Measurements from ENCODE around the gene BACH2.

The BACH2 gene

GRCh38 chr6:89999945-90000825 lies 296.5 kb downstream of the BACH2 start:
- H3K36me3 ChIP-seq (ENCODE audit: control insufficient read depth, insufficient read depth, low read length) = no peaks in the 10 kb centered on the region
- H3K4me1 ChIP-seq (ENCODE audit: control insufficient read depth, insufficient read depth, low read length) = no peaks in the 10 kb centered on the region
- no peaks in the 10 kb centered on the region for H3K9me3 ChIP-seq (ENCODE audit: control insufficient read depth, insufficient read depth, low read depth, low read length)
- H3K27me3 ChIP-seq (ENCODE audit: control insufficient read depth, insufficient read depth, low read length) = no peaks in the 10 kb centered on the region
- no peak overlapping the region for H3K4me3 ChIP-seq (ENCODE audit: low read depth, low read length)
- H3K9ac ChIP-seq (ENCODE audit: low read length) = no peak overlapping the region
- H3K27ac ChIP-seq (ENCODE audit: low read depth, low read length) = no peak overlapping the region

- Histone ChIP-seq H3K9ac (ENCODE audit: low read length) (no peak overlapping the region), H3K27me3 (ENCODE audit: control insufficient read depth, insufficient read depth, low read length) (no peaks in the 10 kb centered on the region), H3K4me3 (ENCODE audit: low read depth, low read length) (no peak overlapping the region), H3K36me3 (ENCODE audit: control insufficient read depth, insufficient read depth, low read length) (no peaks in the 10 kb centered on the region), H3K27ac (ENCODE audit: low read depth, low read length) (no peak overlapping the region), H3K9me3 (ENCODE audit: control insufficient read depth, insufficient read depth, low read depth, low read length) (no peaks in the 10 kb centered on the region), H3K4me1 (ENCODE audit: control insufficient read depth, insufficient read depth, low read length) (no peaks in the 10 kb centered on the region)
These were observed 297.5 kb downstream of the BACH2 start for GRCh38 chr6:89999154-89999553.

- Histone ChIP-seq H3K9me3 (ENCODE audit: control insufficient read depth, insufficient read depth, low read depth, low read length) (no peaks in the 10 kb centered on the region), H3K4me1 (ENCODE audit: control insufficient read depth, insufficient read depth, low read length) (no peaks in the 10 kb centered on the region), H3K4me3 (ENCODE audit: low read depth, low read length) (no peak overlapping the region), H3K27me3 (ENCODE audit: control insufficient read depth, insufficient read depth, low read length) (no peaks in the 10 kb centered on the region), H3K9ac (ENCODE audit: low read length) (no peak overlapping the region), H3K36me3 (ENCODE audit: control insufficient read depth, insufficient read depth, low read length) (no peaks in the 10 kb centered on the region), H3K27ac (ENCODE audit: low read depth, low read length) (no peak overlapping the region)
These were observed 298.9 kb downstream of the BACH2 start for GRCh38 chr6:89997456-89998445.

- no peak overlapping the region for H3K27ac ChIP-seq (ENCODE audit: low read depth, low read length)
- no peak overlapping the region for H3K9ac ChIP-seq (ENCODE audit: low read length)
- H3K36me3 ChIP-seq (ENCODE audit: control insufficient read depth, insufficient read depth, low read length) = no peaks in the 10 kb centered on the region
These were observed 303.2 kb downstream of the BACH2 start for GRCh38 chr6:89993411-89993810.

GRCh38 chr6:89992818-89993217 lies 303.8 kb downstream of the BACH2 start:
- Histone ChIP-seq H3K9me3 (ENCODE audit: control insufficient read depth, insufficient read depth, low read depth, low read length) (no peaks in the 10 kb centered on the region), H3K27me3 (ENCODE audit: control insufficient read depth, insufficient read depth, low read length) (no peaks in the 10 kb centered on the region), H3K4me1 (ENCODE audit: control insufficient read depth, insufficient read depth, low read length) (no peaks in the 10 kb centered on the region), H3K36me3 (ENCODE audit: control insufficient read depth, insufficient read depth, low read length) (no peaks in the 10 kb centered on the region), H3K27ac (ENCODE audit: low read depth, low read length) (no peak overlapping the region), H3K4me3 (ENCODE audit: low read depth, low read length) (no peak overlapping the region), H3K9ac (ENCODE audit: low read length) (no peak overlapping the region)

More at GRCh38 chr6:89993411-89993810, 303.2 kb downstream of the BACH2 start:
- no peaks in the 10 kb centered on the region for H3K27me3 ChIP-seq (ENCODE audit: control insufficient read depth, insufficient read depth, low read length)
- H3K4me1 ChIP-seq (ENCODE audit: control insufficient read depth, insufficient read depth, low read length) = no peaks in the 10 kb centered on the region
- no peak overlapping the region for H3K4me3 ChIP-seq (ENCODE audit: low read depth, low read length)
- no peaks in the 10 kb centered on the region for H3K9me3 ChIP-seq (ENCODE audit: control insufficient read depth, insufficient read depth, low read depth, low read length)

GRCh38 chr6:89989742-89990141 lies 306.9 kb downstream of the BACH2 start:
- H3K4me1 ChIP-seq (ENCODE audit: control insufficient read depth, insufficient read depth, low read length) = no peaks in the 10 kb centered on the region; the same call in 1 of the 2 replicates
- H3K4me3 ChIP-seq (ENCODE audit: low read depth, low read length) = no peak overlapping the region
- H3K9ac ChIP-seq (ENCODE audit: low read length) = no peak overlapping the region
- H3K27me3 ChIP-seq (ENCODE audit: control insufficient read depth, insufficient read depth, low read length) = no peaks in the 10 kb centered on the region
- H3K27ac ChIP-seq (ENCODE audit: low read depth, low read length) = no peak overlapping the region
- H3K36me3 ChIP-seq (ENCODE audit: control insufficient read depth, insufficient read depth, low read length) = no peaks in the 10 kb centered on the region
- no peaks in the 10 kb centered on the region for H3K9me3 ChIP-seq (ENCODE audit: control insufficient read depth, insufficient read depth, low read depth, low read length)

GRCh38 chr6:89987830-89988229 lies 308.8 kb downstream of the BACH2 start:
- Histone ChIP-seq H3K27ac (ENCODE audit: low read depth, low read length) (no peak overlapping the region), H3K27me3 (ENCODE audit: control insufficient read depth, insufficient read depth, low read length) (no peaks in the 10 kb centered on the region), H3K9ac (ENCODE audit: low read length) (no peak overlapping the region), H3K4me1 (ENCODE audit: control insufficient read depth, insufficient read depth, low read length) (no peaks in the 10 kb centered on the region; the same call in 1 of the 2 replicates), H3K36me3 (ENCODE audit: control insufficient read depth, insufficient read depth, low read length) (no peaks in the 10 kb centered on the region), H3K4me3 (ENCODE audit: low read depth, low read length) (no peak overlapping the region), H3K9me3 (ENCODE audit: control insufficient read depth, insufficient read depth, low read depth, low read length) (no peaks in the 10 kb centered on the region)

GRCh38 chr6:89987140-89987539 lies 309.5 kb downstream of the BACH2 start:
- H3K4me1 ChIP-seq (ENCODE audit: control insufficient read depth, insufficient read depth, low read length) = no peaks in the 10 kb centered on the region; the same call in 1 of the 2 replicates
- no peaks in the 10 kb centered on the region for H3K36me3 ChIP-seq (ENCODE audit: control insufficient read depth, insufficient read depth, low read length)
- no peaks in the 10 kb centered on the region for H3K27me3 ChIP-seq (ENCODE audit: control insufficient read depth, insufficient read depth, low read length)
- no peaks in the 10 kb centered on the region for H3K9me3 ChIP-seq (ENCODE audit: control insufficient read depth, insufficient read depth, low read depth, low read length)
- H3K4me3 ChIP-seq (ENCODE audit: low read depth, low read length) = no peak overlapping the region
- H3K9ac ChIP-seq (ENCODE audit: low read length) = no peak overlapping the region
- H3K27ac ChIP-seq (ENCODE audit: low read depth, low read length) = no peak overlapping the region

GRCh38 chr6:89986650-89987074 lies 310.0 kb downstream of the BACH2 start:
- no peaks in the 10 kb centered on the region for H3K27me3 ChIP-seq (ENCODE audit: control insufficient read depth, insufficient read depth, low read length)
- no peak overlapping the region for H3K4me3 ChIP-seq (ENCODE audit: low read depth, low read length)
- H3K9me3 ChIP-seq (ENCODE audit: control insufficient read depth, insufficient read depth, low read depth, low read length) = no peaks in the 10 kb centered on the region
- H3K36me3 ChIP-seq (ENCODE audit: control insufficient read depth, insufficient read depth, low read length) = no peaks in the 10 kb centered on the region
- no peak overlapping the region for H3K27ac ChIP-seq (ENCODE audit: low read depth, low read length)
- H3K4me1 ChIP-seq (ENCODE audit: control insufficient read depth, insufficient read depth, low read length) = no peaks in the 10 kb centered on the region; the same call in 1 of the 2 replicates
- H3K9ac ChIP-seq (ENCODE audit: low read length) = no peak overlapping the region

GRCh38 chr6:89985751-89986493 lies 310.7 kb downstream of the BACH2 start:
- no peak overlapping the region for H3K27ac ChIP-seq (ENCODE audit: low read depth, low read length)
- H3K4me1 ChIP-seq (ENCODE audit: control insufficient read depth, insufficient read depth, low read length) = no peaks in the 10 kb centered on the region; the same call in 1 of the 2 replicates
- H3K36me3 ChIP-seq (ENCODE audit: control insufficient read depth, insufficient read depth, low read length) = no peaks in the 10 kb centered on the region
- no peaks in the 10 kb centered on the region for H3K9me3 ChIP-seq (ENCODE audit: control insufficient read depth, insufficient read depth, low read depth, low read length)
- no peak overlapping the region for H3K9ac ChIP-seq (ENCODE audit: low read length)
- H3K4me3 ChIP-seq (ENCODE audit: low read depth, low read length) = no peak overlapping the region
- H3K27me3 ChIP-seq (ENCODE audit: control insufficient read depth, insufficient read depth, low read length) = no peaks in the 10 kb centered on the region

All from HUES6 (cell line).